HEK293 (cell line): ENCODE measurements around the gene XPO5.
A peak's percentile ranks its signal among the peaks of the same experiment; 100 is the strongest.

Source experiments
- PRDM1 ChIP-seq: fragments of 450-650 bp; formaldehyde crosslinking; IDR thresholded peaks from 2 replicates; pipeline ENCODE4; 2016; ENCODE audit warnings: missing biosample characterization, missing genetic modification characterization
- PRDM6 ChIP-seq: fragments of 450-650 bp; formaldehyde crosslinking; IDR thresholded peaks from 2 replicates; pipeline ENCODE4 v1.5.1; 2017; ENCODE audit warnings: missing biosample characterization, missing genetic modification characterization
- REST ChIP-seq: fragments of 450-650 bp; formaldehyde crosslinking; IDR thresholded peaks from 2 replicates; pipeline ENCODE4 v1.5.1; 2016; ENCODE audit warnings: missing biosample characterization, missing genetic modification characterization
- ZBTB1 ChIP-seq: fragments of 450-650 bp; formaldehyde crosslinking; IDR thresholded peaks from 2 replicates; pipeline ENCODE4 v1.5.1; 2016; ENCODE audit warnings: missing biosample characterization, missing genetic modification characterization
- ZBTB11 ChIP-seq: fragments of 450-650 bp; formaldehyde crosslinking; conservative IDR thresholded peaks from 2 replicates; pipeline ENCODE4 v1.5.1; 2016; ENCODE audit warnings: low read depth, missing biosample characterization, missing genetic modification characterization
- ZBTB20 ChIP-seq: fragments of 450-650 bp; formaldehyde crosslinking; IDR thresholded peaks from 2 replicates; pipeline ENCODE4 v1.5.1; 2016; ENCODE audit warnings: missing biosample characterization, missing genetic modification characterization
- ZFP69B ChIP-seq: fragments of 450-650 bp; formaldehyde crosslinking; IDR thresholded peaks from 2 replicates; pipeline ENCODE4 v1.5.1; 2016; ENCODE audit warnings: missing biosample characterization, missing genetic modification characterization
- ZIC2 ChIP-seq: fragments of 450-650 bp; formaldehyde crosslinking; IDR thresholded peaks from 2 replicates; pipeline ENCODE4 v1.5.1; 2016; ENCODE audit warnings: missing biosample characterization, missing genetic modification characterization
- ZNF10 ChIP-seq: fragments of 450-650 bp; formaldehyde crosslinking; IDR thresholded peaks from 2 replicates; pipeline ENCODE4 v1.5.1; 2017; ENCODE audit warnings: missing biosample characterization, missing genetic modification characterization
- ZNF148 ChIP-seq: fragments of 450-650 bp; formaldehyde crosslinking; IDR thresholded peaks from 2 replicates; pipeline ENCODE4 v1.5.0; 2017; ENCODE audit warnings: missing biosample characterization, missing genetic modification characterization, borderline replicate concordance
- ZNF169 ChIP-seq: fragments of 450-650 bp; formaldehyde crosslinking; IDR thresholded peaks from 2 replicates; pipeline ENCODE4 v1.5.1; 2016; ENCODE audit warnings: missing biosample characterization, missing genetic modification characterization
- ZNF211 ChIP-seq: fragments of 450-650 bp; formaldehyde crosslinking; IDR thresholded peaks from 2 replicates; pipeline ENCODE4 v1.5.1; 2016; ENCODE audit warnings: low read depth, missing biosample characterization, missing genetic modification characterization
- ZNF214 ChIP-seq: fragments of 450-650 bp; formaldehyde crosslinking; IDR thresholded peaks from 2 replicates; pipeline ENCODE4 v1.5.1; 2017; ENCODE audit warnings: missing biosample characterization, mild to moderate bottlenecking, missing genetic modification characterization, borderline replicate concordance
- ZNF248 ChIP-seq: fragments of 450-650 bp; formaldehyde crosslinking; IDR thresholded peaks from 2 replicates; pipeline ENCODE4 v1.5.1; 2017; ENCODE audit warnings: missing biosample characterization, missing genetic modification characterization
- ZNF292 ChIP-seq: fragments of 450-650 bp; formaldehyde crosslinking; IDR thresholded peaks from 2 replicates; pipeline ENCODE4 v1.5.1; 2016; ENCODE audit warnings: low read depth, missing biosample characterization, missing genetic modification characterization, borderline replicate concordance
- ZNF341 ChIP-seq: fragments of 450-650 bp; formaldehyde crosslinking; IDR thresholded peaks from 2 replicates; pipeline ENCODE4; 2016; ENCODE audit warnings: low read depth, missing biosample characterization, missing genetic modification characterization
- ZNF354C ChIP-seq: fragments of 450-650 bp; formaldehyde crosslinking; IDR thresholded peaks from 2 replicates; pipeline ENCODE4 v1.5.1; 2016; ENCODE audit warnings: missing biosample characterization, missing genetic modification characterization, low read depth, borderline replicate concordance
- ZNF37A ChIP-seq: fragments of 450-650 bp; IDR thresholded peaks from 2 replicates; pipeline ENCODE4 v1.5.1; 2018; ENCODE audit warnings: missing biosample characterization, missing genetic modification characterization
- ZNF394 ChIP-seq: fragments of 450-650 bp; formaldehyde crosslinking; IDR thresholded peaks from 2 replicates; pipeline ENCODE4 v1.5.1; 2016; ENCODE audit warnings: missing biosample characterization, missing genetic modification characterization, mild to moderate bottlenecking, moderate library complexity, borderline replicate concordance
- ZNF404 ChIP-seq: fragments of 450-650 bp; formaldehyde crosslinking; IDR thresholded peaks from 2 replicates; pipeline ENCODE4 v1.5.1; 2017; ENCODE audit warnings: missing biosample characterization, missing genetic modification characterization
- ZNF514 ChIP-seq: fragments of 450-650 bp; formaldehyde crosslinking; IDR thresholded peaks from 2 replicates; pipeline ENCODE4 v1.5.1; 2016; ENCODE audit warnings: missing biosample characterization, missing genetic modification characterization
- ZNF561 ChIP-seq: fragments of 450-650 bp; IDR thresholded peaks from 2 replicates; pipeline ENCODE4 v1.5.1; 2018; ENCODE audit warnings: missing biosample characterization, missing genetic modification characterization, borderline replicate concordance
- ZNF580 ChIP-seq: fragments of 450-650 bp; formaldehyde crosslinking; IDR thresholded peaks from 2 replicates; pipeline ENCODE4 v1.5.1; 2016; ENCODE audit warnings: missing biosample characterization, missing genetic modification characterization
- ZNF600 ChIP-seq: fragments of 450-650 bp; formaldehyde crosslinking; IDR thresholded peaks from 2 replicates; pipeline ENCODE4 v1.5.1; 2016; ENCODE audit warnings: missing biosample characterization, missing genetic modification characterization
- ZNF610 ChIP-seq: fragments of 450-650 bp; formaldehyde crosslinking; IDR thresholded peaks from 2 replicates; pipeline ENCODE4 v1.5.1; 2016; ENCODE audit warnings: missing biosample characterization, missing genetic modification characterization, borderline replicate concordance
- ZNF623 ChIP-seq: fragments of 450-650 bp; formaldehyde crosslinking; IDR thresholded peaks from 2 replicates; pipeline ENCODE4 v1.5.1; 2016; ENCODE audit warnings: missing biosample characterization, missing genetic modification characterization
- ZNF629 ChIP-seq: fragments of 450-650 bp; formaldehyde crosslinking; IDR thresholded peaks from 2 replicates; pipeline ENCODE4 v1.5.1; 2017; ENCODE audit warnings: missing biosample characterization, missing genetic modification characterization
- ZNF76 ChIP-seq: fragments of 450-650 bp; formaldehyde crosslinking; IDR thresholded peaks from 2 replicates; pipeline ENCODE4; 2016; ENCODE audit warnings: low read depth, missing biosample characterization, missing genetic modification characterization, borderline replicate concordance
- ZSCAN16 ChIP-seq: fragments of 450-650 bp; formaldehyde crosslinking; IDR thresholded peaks from 2 replicates; pipeline ENCODE4 v1.5.1; 2016; ENCODE audit warnings: missing biosample characterization, missing genetic modification characterization

XPO5 gene

GRCh38 chr6:43506667-43507471 lies 69.0 kb downstream of the XPO5 start (continued):
- no peak for TF ChIP-seq ZNF148
- TF ChIP-seq ZNF580 (tag by site-specific recombination), result no peak
- TF ChIP-seq ZNF10 (tag by site-specific recombination), result peak; percentile 68; the same call in 1 of the 2 replicates
- TF ChIP-seq ZBTB11 (tag by site-specific recombination), result no peak
- no peak for TF ChIP-seq REST (tag by site-specific recombination)
- no peak for TF ChIP-seq ZNF169 (tag by site-specific recombination)
- TF ChIP-seq ZNF404, result no peak
- no peak for TF ChIP-seq ZNF341
- TF ChIP-seq ZFP69B (tag by site-specific recombination), result 0 out of 2 replicates have a peak, but pooled peaks have one; percentile 12
- no peak for TF ChIP-seq ZNF37A (tag by site-specific recombination)
- no peak for TF ChIP-seq ZNF610
- TF ChIP-seq ZIC2, result peak; percentile 44; the same call in 1 of the 2 replicates
- TF ChIP-seq ZNF561 (tag by site-specific recombination), result no peak
- TF ChIP-seq ZSCAN16 (tag by site-specific recombination), result no peak
- no peak for TF ChIP-seq PRDM6 (tag by site-specific recombination)
- no peak for TF ChIP-seq ZNF76 (tag by site-specific recombination)
- TF ChIP-seq ZNF394, result no peak
- TF ChIP-seq ZNF623, result no peak
- TF ChIP-seq ZNF600 (tag by site-specific recombination), result peak; percentile 76
- TF ChIP-seq ZNF354C (tag by site-specific recombination), result no peak
- no peak for TF ChIP-seq ZNF514 (tag by site-specific recombination)
- no peak for TF ChIP-seq ZNF248 (tag by site-specific recombination)
- TF ChIP-seq ZNF211, result no peak
- TF ChIP-seq PRDM1 (tag by site-specific recombination), result no peak
- no peak for TF ChIP-seq ZNF214 (tag by site-specific recombination)
- no peak for TF ChIP-seq ZNF629 (tag by site-specific recombination)
- no peak for TF ChIP-seq ZNF292
- TF ChIP-seq ZBTB20 (tag by site-specific recombination), result no peak
- no peak for TF ChIP-seq ZBTB1 (tag by site-specific recombination)
